Fibroblast of the aortic adventitia (primary cell): ENCODE data around the gene STIM2. TPM values are rescaled to one million over a fixed set of nuclear protein-coding genes. Genes with fewer than 3 reads are reported as not detected.
A peak's percentile ranks its signal among the peaks of the same experiment; 100 is the strongest.

Experiments used
- DNase-seq: peaks from one replicate; pipeline ENCODE4 v3.0.0-alpha.2; 2010; ENCODE audit warnings: low read depth
- H3K4me3 ChIP-seq: 2 replicates; pipeline ENCODE4 v1.5.1; 2011; ENCODE audit warnings: low read depth, mild to moderate bottlenecking, control low read depth, low read length, moderate library complexity
- CTCF ChIP-seq: IDR thresholded peaks from 2 replicates; pipeline ENCODE4 v1.5.1; 2011; ENCODE audit warnings: mild to moderate bottlenecking, low read length, control low read depth, inconsistent platforms; ENCODE audit not compliant: insufficient read depth
- total RNA-seq: library from RNA; depleted of rRNA; stranded (reverse); fragments of >200 nt; gene quantifications from 2 replicates; pipeline ENCODE4 v1.2.3, GENCODE V29; 2012; ENCODE audit warnings: low replicate concordance

STIM2 gene
- total RNA-seq, 1 donor, result 31.2 TPM

DNA sequence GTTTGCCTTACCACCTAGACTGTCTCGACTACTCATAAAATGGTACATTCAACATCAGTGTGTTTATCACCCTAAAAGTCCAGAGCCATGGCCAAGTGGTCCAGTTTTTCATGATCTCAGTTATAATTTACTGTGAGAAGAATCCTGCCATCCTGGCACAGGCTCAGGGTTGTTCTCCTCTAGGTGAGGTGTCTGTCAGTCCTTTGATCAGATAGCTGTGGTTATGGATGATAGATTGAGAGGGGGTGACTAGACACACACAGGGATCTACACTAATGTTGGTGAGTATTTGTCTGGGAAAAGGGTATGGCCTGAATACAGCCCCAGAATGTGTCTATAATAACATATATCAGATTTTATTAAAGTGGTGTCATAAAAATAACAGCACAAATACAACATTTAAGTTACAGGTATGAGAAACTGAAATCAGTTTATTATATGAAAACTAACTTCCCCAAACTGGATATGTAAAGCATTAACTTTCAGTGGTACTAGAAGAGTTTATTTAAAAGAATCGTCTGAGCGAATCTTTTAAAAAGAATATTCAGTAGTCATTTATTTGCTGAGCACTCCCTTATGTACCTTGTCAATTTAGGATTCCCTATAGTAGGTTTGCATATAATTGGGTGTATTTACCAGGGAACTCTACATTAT lies 93.3 kb downstream of the STIM2 start:
- no peak for DNase-seq
- no peak for TF ChIP-seq CTCF
- no peak overlapping the region for H3K4me3 ChIP-seq

DNA sequence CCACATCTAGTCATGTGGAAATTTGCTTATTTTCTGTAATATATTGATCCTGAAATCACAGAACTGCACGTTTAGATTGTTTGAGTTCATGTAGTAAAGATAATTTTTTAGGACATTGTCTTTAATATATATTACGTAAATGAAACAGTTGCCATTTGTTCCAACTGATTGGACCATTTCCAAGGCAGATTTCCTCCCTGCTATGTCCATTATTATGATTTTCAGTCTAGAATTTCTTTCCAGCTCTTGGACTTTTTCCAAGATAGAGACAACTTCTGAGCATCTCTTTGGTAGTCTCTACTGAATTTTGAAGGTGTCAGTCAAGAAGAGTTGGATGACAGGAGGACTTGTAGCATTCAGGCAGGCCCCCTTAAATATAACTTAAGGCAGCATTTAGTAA lies 94.6 kb downstream of the STIM2 start:
- TF ChIP-seq CTCF, result no peak
- no peak for DNase-seq
- H3K4me3 ChIP-seq, result no peak overlapping the region

DNA sequence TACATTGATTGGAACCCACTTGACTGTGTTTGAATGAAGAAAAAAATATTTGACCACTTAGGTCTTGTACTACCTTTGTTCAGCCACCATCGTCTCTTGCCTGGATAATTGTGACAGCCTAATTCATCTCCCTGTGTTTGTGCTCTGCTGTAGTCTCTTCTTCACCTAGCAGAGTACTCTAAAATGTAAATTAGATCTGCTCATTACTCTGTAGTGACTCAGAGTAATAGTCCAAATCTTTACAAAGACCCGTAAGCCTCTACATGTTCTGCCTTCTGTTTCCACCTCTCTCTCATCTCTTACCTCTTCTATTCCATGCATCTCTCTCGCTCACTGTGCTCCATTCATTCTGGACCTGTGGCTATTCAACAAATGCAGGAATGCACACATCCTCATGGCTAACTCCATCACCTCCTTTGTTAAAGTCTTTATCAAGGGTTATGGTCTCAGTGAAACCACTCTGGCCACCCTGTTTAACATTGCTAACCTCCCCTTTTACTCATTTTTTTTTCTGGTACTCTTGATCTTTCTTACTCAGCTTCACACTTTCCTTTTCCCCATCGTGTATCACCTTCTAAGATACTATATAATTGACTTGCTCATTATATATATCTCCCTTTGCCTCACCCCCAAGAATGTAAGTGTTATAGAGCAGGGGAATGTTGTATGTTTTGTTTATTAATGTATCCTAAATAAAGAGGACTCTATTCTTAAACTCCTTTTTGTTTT lies 98.4 kb downstream of the STIM2 start:
- TF ChIP-seq CTCF, result no peak
- DNase-seq, result no peak
- H3K4me3 ChIP-seq, result no peak overlapping the region

DNA sequence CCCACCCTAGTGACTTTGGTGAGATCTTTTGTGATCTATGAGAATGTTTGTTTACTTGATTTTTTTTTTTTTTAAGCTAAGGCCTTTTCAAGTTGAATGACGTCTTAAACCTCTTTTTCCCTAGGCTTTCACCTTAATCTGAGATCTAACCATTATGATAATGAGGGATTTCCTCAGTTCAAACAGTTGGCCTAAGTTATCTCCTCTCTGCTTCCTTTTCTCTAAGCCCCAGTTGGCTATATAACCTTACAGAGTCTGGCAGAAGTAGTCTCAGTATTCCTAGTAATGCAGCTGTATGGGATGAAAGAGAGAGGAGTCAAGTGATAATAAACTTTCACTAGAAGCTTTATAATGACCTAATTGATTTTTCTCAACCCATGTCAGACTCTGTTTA lies 99.0 kb downstream of the STIM2 start:
- no peak for TF ChIP-seq CTCF
- H3K4me3 ChIP-seq, result no peak overlapping the region

DNA sequence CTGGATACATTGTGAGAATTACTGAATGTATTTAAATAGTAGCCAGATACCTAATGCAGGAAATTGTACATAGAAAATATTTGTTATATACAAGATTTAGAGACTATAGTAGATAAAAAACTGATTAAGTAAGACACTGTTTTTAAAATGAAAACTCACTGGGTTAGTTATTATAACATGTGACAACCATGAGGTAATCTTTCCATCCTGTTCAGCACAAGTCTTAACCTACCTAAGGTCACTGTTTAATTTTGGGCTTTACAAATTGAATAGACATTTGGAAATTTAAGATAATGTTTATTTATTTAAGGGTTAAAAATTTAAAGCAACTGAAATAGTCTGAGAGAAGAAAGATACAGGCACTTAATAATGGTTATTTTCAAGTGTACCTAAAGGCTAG lies 102.1 kb downstream of the STIM2 start:
- H3K4me3 ChIP-seq, result no peak overlapping the region
- TF ChIP-seq CTCF, result no peak
- no peak for DNase-seq

More for the DNA sequence above, 99.0 kb downstream of the STIM2 start:
- no peak for DNase-seq

DNA sequence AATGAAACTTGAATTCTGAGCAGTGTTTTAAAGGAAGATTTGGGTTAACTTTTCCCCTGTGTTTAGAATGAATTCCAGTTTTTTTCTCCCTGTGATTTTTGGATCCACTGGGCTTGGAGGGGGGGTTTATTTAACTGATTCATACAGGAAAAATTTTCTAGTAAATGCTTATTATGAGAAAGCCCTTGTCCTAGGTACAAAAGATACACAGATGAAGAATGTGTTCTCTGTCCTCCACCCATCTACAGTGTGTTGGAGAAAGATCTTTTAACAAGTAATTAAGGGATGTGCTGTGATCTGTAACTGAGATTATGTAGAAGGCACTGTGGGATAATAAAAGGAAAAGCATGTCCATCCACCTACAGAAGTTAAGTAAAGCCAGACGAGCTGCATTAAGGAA lies 103.9 kb downstream of the STIM2 start:
- no peak for TF ChIP-seq CTCF
- H3K4me3 ChIP-seq, result no peak overlapping the region
- DNase-seq, result peak; percentile 22
